SW480 (cell line): ENCODE data around the gene CPAMD8.

ENCODE experiments used
- DNase-seq: peaks from one replicate; pipeline ENCODE4 v3.0.0-alpha.2; 2016; ENCODE audit warnings: low spot score

CPAMD8 gene

GRCh38 chr19:16917401-16917800 is 109.2 kb downstream of the CPAMD8 start:
- no peak for DNase-seq

GRCh38 chr19:16915734-16916133 is 110.9 kb downstream of the CPAMD8 start:
- no peak for DNase-seq

DNA sequence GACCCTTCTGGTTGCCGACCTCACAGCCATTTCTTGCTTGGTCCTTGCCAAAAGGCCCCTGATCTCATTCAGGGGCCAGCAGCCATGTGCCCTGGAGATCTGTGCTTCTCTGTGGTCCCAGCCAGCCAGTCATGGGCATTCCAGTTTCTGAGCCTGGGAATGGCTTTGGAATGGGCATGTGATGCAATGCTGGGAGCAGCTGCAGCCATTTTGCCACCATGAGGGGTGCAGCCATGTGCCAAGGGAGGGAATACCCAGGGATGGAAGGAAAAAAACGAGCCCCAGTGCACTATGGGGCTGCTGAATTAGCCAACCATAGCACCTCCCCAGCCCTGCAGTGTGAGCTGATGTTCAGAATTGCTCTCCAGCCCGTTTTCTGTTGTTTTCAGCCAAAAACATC is 111.5 kb downstream of the CPAMD8 start:
- DNase-seq = no peak

GRCh38 chr19:16914421-16914820 is 112.2 kb downstream of the CPAMD8 start:
- DNase-seq = no peak

DNA sequence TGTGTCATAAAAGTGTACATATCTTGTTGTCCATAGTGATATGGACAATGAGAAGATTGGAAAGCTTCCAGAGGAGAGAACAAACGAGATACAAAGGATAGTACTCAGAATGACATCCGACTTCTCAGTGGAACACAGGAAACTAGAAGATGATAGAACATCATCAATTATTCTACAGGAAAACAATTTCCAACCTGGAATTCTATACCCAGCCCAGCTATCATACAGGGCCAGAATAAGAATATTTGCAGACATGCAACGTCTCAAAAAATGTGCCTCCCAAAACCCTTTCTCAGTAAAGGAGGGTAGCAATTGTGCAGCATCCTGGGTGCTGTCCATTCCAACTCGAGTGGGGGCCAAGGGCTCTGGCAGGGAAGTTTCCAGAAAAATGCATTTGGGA is 113.8 kb downstream of the CPAMD8 start:
- no peak for DNase-seq

DNA sequence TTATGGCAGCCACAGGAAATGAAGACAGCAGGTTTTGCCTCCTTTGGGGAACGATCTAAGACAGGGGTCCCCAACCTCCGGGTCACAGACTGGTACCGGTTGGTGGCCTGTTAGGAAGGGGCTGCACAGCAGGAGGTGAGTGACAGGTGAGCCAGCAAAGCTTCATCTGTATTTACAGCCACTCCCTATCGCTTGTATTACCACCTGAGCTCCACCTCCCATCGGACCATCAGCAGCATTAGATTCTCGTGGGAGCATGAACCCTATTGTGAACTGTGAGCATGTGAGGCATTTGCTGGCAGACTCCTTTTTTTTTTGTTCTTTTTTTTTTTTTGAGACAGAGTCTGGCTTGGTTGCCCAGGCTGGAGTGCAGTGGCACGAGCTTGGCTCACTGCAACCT is 115.6 kb downstream of the CPAMD8 start:
- no peak for DNase-seq

- DNase-seq = no peak
These were observed 117.9 kb downstream of the CPAMD8 start for GRCh38 chr19:16908759-16909158.

- no peak for DNase-seq
These were observed 122.0 kb downstream of the CPAMD8 start for GRCh38 chr19:16904599-16904998.

DNA sequence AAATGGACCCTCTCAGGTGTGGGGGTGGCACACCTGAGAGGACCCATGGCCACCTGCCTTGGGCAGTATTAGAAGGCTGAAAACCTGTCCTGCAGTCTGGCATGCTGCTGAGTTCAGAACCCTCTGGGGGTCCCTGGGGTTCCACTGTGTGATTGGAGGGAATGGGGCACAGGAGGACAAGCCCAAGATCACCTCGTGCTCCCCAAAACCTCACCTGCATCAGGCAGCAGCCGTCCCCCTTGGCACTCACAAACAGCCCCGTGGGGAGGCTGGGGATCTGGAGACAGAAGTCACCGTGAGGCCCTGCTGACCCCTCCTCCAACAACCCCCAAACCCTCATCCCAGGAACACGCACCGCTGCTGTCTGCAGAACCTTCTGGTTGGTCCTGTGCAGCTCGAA is 123.3 kb downstream of the CPAMD8 start:
- DNase-seq = no peak

- no peak for DNase-seq
These were observed 124.1 kb downstream of the CPAMD8 start for GRCh38 chr19:16902545-16902944.

GRCh38 chr19:16901491-16902175 is 125.0 kb downstream of the CPAMD8 start:
- DNase-seq = no peak

DNA sequence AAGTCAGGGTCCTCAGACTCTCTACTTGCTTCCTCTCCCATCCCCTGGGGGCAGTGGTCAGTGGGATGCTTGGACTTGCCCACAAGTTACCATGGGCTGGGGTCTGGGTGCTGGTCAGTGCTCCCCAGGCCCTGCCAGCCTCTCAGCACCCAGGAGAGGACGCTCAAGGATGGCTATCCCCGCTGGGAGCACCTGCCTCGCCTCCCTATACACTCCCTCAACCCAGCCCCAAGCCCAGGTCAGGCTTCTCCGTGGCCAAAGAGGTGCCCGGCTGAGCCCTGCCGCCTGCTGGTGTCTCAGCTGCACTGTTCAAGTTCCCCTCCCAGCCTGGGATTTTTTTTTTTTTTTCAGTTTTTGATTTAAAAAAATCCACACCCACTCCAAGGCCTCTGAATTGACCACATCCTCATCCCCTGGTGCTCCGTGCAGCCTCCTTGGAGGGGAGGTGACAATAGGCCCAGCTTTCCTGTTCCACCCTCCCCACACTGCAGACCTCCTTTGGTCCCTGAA is 127.0 kb downstream of the CPAMD8 start:
- peak; percentile 44 for DNase-seq

DNA sequence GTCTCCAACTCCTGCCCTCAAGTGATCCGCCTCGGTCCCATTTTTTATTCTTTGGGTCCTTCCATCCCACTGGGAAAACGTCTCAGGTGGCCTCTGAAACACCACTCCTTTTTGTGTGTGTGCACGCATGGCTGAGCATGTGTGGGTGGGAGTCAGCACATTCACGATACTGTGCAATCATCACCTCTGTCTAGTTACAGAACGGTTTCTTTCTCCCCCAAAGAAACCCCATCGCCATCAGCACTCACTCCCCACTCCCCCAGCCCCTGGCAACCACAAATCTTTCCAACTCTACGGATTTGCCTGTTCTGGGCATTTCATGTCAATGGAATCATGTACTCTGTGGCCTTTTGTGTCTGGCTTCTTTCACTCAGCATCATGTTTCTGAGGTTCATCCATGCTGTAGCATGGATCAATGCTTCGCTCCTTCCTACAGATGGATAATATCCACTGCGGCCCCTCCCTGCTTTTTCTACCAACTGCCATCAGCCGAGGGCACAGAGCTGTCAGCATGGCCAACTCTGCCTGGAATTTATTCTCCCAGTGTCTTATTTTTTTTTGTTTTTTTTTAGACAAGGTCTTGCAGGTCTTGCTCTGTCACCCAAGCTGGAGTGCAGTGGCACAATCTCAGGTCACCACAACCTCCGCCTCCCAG is 128.1 kb downstream of the CPAMD8 start:
- DNase-seq = no peak

DNA sequence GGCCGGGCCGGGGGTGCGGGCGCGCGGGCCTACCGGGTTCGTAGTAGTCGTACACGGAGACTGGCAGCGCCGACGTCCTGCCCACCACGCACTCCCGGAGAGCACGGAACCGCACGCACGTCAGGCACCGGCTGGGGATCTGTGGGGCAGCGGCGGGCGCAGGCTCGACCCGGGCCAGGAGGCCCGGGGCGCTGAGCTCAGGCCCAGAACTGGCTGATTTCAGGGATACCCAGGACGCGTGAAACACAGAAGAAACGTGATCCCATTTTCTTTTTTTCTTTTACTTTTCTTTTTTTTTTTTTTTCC is 128.8 kb downstream of the CPAMD8 start:
- no peak for DNase-seq

DNA sequence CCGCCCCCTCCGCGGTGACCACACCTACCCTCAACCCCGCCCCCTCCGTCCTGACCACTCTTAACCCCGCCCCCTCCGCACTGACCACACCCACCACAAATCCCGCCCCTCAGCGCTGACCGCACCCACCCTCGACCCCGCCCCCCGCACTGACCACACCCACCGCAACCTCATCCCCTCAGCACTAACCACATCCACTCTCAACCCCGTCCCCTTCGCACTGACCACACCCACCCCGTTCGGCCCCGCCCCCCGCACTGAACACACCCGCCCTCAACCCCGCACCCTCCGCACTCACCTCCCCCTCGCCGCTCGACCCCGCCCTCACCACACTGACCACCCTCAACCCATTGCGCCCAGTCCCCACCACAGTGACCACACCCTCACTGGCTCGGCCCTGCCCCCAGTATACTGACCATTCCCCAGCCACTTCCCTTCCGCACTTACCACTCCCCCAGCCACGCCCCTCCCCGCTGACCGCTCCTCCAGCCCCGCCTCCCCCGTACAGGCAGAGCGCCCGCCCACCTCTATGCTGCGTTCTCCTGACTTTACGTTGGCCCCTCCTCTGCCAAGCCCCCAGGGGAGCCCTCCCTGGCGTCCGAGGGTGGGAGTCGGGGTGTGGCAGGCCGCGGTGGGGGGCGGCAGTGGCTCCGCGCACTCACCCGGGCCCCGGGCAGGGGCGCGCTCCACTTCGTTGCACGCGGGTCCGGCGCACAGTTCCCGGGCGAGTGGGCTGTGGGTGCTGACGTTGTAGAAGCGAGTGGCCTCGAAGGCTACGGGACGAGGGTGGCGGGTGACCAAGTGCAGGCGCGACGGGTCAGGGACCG is 129.4 kb downstream of the CPAMD8 start:
- DNase-seq = peak; percentile 90

DNA sequence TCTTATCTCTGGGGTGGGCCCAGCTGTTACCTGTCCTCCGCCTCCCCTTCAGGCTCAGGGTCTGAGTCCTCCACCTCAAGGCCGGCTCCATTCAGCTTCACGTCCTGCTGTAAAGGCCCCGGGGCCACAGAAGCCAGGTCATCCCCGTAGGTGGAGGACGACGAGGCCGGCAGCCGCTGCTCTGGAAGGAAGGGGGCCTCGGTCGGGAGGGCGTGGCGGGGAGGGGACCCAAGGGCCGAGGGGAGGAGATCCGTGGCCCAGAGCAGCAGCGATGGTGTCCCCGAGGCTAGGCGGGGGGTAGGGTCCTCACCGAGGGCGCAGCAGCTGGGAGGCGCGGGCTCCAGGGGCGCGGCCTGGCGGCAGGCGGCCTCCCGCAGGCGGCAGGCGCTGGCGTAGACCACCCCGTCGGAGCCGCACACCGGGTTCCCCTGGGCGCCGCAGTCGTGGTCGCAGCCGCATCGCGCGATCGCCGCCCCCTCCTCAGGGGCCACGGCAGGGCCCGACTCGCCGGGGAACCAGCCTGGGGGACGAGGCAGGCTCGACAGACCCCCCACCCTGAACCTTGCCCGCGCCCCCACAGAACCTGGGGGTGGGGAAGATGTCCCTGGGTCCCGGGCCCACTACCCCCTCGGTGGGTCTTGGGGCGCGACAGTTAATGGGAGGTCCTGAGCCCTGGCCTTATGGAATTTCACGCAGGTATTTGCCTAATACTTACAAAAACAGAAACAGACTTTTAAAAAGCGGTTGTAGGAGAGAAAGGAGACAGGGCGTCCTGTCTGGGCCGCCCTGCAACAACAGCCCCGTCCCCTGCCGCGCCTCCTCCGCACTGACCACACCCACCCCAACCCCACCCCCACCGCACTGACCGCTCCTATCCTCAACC is 130.2 kb downstream of the CPAMD8 start:
- DNase-seq = peak; percentile 55

GRCh38 chr19:16895467-16896145 is 131.0 kb downstream of the CPAMD8 start:
- no peak for DNase-seq

- DNase-seq = no peak
These were observed 132.5 kb downstream of the CPAMD8 start for GRCh38 chr19:16894080-16894479.

DNA sequence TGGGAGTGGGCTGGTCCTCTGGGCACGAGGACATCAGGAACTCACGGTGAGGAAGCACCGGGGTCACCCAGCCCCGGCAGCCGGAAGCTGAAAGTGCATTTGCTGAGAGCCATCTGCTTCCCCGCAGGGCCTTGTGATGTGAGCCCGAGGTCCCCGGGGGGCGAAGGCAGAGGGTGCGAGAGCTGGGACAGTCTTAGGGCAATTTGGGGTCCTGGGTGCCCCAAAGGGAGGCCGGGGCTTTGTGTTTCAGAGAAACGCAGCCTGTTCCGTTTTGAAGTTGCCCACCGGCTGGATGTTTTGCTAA is 133.0 kb downstream of the CPAMD8 start:
- DNase-seq = no peak

DNA sequence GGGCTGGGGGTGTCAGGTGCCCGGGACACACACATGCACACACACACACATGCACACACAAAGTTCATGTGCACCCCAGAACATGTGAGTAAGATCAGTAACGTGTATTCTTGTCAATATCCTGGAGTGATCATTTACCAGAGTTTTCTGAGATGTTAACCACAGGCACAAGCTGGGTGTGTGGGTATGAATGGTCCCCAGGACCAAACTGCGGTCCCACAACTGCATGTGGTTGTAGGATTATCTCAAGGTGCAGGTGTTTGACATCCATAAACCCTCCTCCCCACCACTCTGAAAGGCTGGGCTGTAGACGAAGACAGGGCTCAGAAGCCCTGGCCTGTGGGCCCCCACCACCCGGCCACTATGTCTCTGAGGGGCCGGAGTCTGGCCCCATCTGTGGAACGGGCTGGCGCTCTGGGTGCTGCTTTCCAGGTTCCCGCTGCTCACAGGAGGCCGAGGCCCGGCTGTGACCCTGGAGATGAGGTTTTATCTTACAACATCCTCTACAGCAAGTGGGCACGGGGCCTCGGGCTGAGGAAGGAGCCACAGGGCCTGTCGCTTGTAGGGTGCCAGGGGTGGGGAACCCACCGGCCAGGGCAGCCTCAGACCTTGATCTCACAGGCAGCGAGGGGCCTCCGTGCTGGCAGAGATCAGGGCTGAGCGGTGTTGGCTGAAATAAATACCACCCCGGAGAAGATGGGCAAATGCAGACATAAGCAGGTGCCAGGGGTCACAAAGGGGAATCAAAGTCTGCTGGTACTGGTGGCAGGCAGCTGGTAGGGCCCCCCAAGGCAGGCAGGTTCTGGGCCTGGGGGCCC is 133.5 kb downstream of the CPAMD8 start:
- DNase-seq = no peak

DNA sequence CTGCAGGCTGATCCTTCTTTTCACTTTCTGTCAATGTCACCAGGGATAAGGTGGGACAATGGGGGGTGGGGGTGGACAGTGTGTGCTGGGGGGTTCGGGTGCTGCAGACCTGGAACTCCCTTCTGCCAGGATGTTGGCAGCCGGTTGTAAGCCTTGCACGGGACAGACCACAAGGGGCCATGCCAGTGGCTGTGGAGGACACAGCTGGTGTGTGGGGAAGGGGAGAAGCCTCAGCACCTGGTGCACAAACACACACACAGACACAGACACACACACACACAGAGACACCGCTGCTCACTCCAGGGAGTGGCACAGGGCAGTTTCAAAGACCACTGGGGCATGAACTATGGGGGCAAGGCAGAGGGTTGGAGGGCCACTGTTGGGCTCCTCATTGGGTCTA is 134.2 kb downstream of the CPAMD8 start:
- DNase-seq = no peak
